HepG2 (cell line): ENCODE data around the gene BAIAP2L1. TPM values are rescaled to one million over a fixed set of nuclear protein-coding genes. Genes with fewer than 3 reads are reported as not detected.

Experiments
- KIAA2018 ChIP-seq: sonication (generic); formaldehyde crosslinking; IDR thresholded peaks from 2 replicates; pipeline ENCODE4 v1.5.0; 2020; ENCODE audit warnings: mild to moderate bottlenecking, missing genetic modification reagents, borderline replicate concordance
- MLLT10 ChIP-seq: sonication (generic); formaldehyde crosslinking; IDR thresholded peaks from 2 replicates; pipeline ENCODE4 v1.4.0; 2020; ENCODE audit warnings: missing genetic modification reagents
- POLR2AphosphoS5 ChIP-seq: IDR thresholded peaks from 2 replicates; pipeline ENCODE4 v1.6.1; 2012; ENCODE audit warnings: low read depth, low read length
- PRMT3 ChIP-seq: sonication (generic); formaldehyde crosslinking; IDR thresholded peaks from 2 replicates; pipeline ENCODE4 v1.8.1; 2022; ENCODE audit warnings: low read depth, mild to moderate bottlenecking, moderate library complexity, missing genetic modification reagents, borderline replicate concordance
- TFDP2 ChIP-seq: sonication (generic); formaldehyde crosslinking; IDR thresholded peaks from 2 replicates; pipeline ENCODE4 v1.4.0; 2020; ENCODE audit warnings: missing genetic modification reagents
- ZNF790 ChIP-seq: sonication (generic); formaldehyde crosslinking; IDR thresholded peaks from 2 replicates; pipeline ENCODE4 v1.8.0; 2022; ENCODE audit warnings: missing genetic modification reagents, mild to moderate bottlenecking, borderline replicate concordance
- polyA plus RNA-seq, 8 experiments: library from polyadenylated mRNA; depleted of rRNA in 3 of 8; stranded (reverse) in 7 of 8; unstranded in 1 of 8; fragments of >200 nt; fragmentation: Illumina TruSeq in 4 of 8; extraction: Trizol in 4 of 8; gene quantifications; 2 replicates each; pipeline versions ENCODE4 v1.2.1 to v1.2.3, GENCODE V29; 2011 to 2016; ENCODE audit warnings: low read depth in 4 of 8, missing spikeins in 1 of 8, mixed read lengths in 1 of 8; ENCODE audit not compliant: insufficient read depth in 1 of 8
- total RNA-seq, 5 experiments: library from RNA; depleted of rRNA; stranded (reverse); fragments of >200 nt; fragmentation: Illumina TruSeq; extraction: Trizol; gene quantifications; 2 replicates each; pipeline ENCODE4 v1.2.3, GENCODE V29; 2016; ENCODE audit warnings: low read depth in 1 of 5

BAIAP2L1 gene
- total and polyA plus RNA-seq, 2 of the 13 experiments (the other 11 are each of a cell fraction or from before 2014, with no cell fraction given): 13.0 to 21.5 TPM

GRCh38 chr7:98418636-98419315 is 17.9 kb upstream of the BAIAP2L1 start (continued):
- TF ChIP-seq ZNF790 (CRISPR knock-in tag): no peak
- TF ChIP-seq TFDP2 (CRISPR knock-in tag): no peak
- no peak for TF ChIP-seq KIAA2018 (CRISPR knock-in tag)
- peak; percentile 86 for TF ChIP-seq POLR2AphosphoS5
- no peak for TF ChIP-seq MLLT10 (CRISPR knock-in tag)
- TF ChIP-seq PRMT3 (CRISPR knock-in tag): no peak
- TF ChIP-seq, all 625 proteins: peak for 266
